GM21515 (cell line): ENCODE results near the gene URI1.

ENCODE experiments used
- ATAC-seq: cut with Tn5 transposase; IDR thresholded peaks from one replicate; pipeline ENCODE4 v1.9.1; 2021; ENCODE audit not compliant: unreplicated experiment

The URI1 gene

DNA sequence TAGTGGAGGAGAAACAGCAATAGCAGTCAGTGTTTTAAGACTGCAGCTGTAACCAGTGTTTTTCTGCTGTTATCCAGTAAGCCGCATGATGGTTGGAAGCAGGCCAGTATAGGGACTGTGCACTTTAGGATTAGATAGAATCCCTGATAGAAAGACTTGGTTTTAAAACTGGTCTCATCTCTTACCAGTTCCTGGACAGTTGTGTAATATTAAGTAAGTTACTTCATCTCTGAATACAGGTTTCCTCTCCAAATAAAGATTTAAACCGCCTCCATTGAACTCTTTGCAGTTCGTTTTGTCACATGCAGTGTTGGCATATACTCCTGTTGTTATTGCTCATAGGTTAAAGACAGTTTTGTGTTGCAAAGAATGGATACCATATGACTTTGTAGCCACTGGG, 25.6 kb downstream of the URI1 start:
- no peak for ATAC-seq

DNA sequence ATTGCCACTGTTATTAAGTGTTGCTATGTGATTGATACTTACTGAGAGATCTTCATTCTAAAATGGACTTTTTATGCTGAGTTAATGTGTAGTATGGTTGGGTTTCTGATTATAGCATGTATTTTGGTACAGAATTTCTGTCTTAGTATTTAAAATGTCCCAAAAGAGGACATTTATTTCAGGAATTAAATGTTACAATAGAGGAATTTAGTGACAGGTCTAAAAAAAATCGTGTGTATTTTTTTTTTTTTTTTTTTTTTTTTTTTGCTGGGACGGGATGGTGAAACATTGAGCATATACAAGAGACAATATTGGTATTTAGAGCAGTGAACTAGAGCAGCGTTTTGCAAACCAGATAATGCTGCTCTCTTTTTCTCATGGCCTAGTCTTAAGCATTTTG, 27.9 kb downstream of the URI1 start:
- no peak for ATAC-seq

DNA sequence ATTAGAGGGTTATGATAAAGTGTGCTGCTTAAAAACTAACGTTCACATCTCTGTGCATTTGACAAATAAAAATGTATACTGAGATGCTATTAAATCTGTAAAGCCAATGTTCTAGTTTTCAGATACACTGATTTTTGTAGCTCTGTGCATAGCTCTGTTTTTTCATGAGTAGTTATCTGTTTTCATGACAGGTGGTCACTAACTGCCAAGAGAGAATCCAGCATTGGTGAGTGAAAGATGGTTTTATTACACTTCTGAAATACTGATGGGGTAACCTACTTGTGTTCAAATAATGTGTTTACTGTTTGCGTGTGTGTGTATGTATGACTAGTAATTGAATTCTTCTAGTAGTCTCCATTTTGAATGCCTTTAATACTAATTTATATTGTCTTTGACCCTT, 29.0 kb downstream of the URI1 start:
- ATAC-seq: no peak

DNA sequence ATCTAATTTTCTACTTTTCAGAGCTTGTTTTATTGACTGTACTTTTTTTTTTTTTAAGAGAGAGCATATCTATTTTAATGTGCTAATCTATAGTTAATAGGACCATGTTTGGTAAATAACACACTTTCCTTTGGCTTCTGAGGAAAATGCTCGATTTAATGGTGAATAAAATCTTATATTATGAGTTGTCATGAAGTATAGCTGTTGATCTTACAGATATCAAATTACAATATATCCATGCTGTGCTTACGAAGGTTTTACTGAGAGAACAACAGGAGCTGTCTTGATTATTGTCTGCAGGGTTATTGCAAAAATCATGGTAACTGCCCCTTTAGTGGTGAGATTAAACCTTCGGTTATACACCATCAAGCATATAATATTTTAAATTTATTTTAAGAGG, 29.6 kb downstream of the URI1 start:
- ATAC-seq: no peak

DNA sequence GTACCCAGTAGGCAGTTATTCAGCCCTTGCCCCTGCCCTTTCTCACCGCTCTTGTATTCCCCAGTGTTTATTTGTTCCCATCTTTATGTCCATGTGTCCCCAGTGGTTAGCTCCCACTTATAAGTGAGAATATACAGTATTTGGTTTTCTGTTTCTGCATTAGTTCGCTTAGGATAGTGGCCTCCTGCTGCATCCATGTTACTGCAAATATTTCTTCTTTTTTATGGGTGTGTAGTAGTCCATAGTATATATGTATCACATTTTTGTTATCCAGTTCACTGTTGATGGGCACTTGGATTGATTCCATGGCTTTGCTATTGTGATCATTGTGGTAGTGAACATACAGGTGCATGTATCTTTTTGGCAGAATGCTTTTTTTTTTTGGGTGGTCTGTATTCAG, 32.7 kb downstream of the URI1 start:
- no peak for ATAC-seq

DNA sequence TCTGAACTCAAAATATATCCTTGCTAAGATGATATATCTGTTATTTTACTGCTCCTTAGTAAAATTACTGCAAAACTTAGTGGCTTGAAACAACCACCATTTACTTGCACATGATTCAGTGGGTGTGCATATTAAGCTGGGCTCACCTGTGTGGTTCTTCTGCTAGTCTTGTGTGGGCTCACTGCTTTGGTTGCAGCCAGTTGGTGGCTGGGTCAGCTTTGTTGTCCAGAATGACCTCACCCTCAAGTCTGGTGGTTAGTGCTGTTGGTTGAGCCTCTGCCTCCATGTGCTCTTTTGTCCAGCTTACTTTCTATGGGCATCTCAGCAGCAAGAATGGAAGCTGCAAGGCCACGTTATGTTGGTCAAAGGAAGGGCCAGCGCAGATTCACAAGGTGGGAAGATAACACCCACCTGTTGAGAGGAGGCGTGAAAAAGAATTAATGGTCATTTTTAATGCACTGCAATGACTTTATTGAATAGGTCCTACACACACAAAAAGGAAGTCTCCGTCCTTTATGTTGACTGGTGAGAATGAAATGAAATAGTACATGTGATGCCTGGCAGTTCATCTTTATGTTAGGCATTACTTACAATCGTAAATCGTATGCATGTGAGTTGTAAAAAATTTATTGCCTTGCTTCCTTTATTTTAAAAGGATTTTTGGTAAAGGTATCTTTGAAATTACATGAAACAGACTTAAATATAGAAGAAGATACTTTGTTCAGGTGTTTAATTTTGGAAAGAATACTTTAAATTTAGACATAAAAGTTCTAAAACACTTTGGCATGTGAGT, 34.3 kb downstream of the URI1 start:
- no peak for ATAC-seq

DNA sequence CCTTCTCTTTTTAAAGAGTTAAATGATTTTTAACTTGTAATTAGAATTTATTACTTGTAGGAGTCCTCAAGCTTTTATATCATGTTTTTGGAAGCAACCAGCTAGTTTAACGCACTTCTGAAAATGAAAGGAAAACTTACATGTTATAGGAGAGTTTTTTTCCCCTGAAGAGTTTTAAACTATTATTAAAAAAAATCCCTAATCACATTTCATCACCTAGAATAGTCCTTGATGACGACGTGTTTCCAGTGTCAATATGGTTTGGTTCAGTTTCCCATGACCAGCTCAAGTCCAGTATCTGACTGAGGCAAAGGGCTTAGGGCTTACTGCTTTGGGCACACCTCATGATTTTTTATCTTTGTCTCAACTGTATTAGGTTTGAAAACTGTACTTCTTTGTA, 36.0 kb downstream of the URI1 start:
- no peak for ATAC-seq

DNA sequence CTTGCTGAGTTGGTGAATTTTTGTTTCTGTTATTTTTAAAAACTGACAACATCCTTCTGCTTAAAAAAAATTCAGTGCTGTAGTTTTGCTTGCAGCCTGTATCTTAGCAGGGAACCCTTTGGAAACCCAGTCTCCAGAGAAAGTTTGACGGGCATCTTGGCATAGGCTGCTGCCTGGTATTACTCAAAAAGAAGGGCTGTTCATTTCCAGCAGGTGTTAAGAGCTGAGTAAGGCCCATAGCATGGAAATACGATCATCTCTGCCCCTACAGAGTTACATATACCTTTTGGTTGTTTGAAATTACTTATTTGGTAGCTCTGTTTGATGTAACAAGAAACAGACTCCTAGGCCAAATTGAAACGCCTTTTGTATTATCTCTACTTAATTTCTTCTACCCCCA, 41.5 kb downstream of the URI1 start:
- no peak for ATAC-seq

DNA sequence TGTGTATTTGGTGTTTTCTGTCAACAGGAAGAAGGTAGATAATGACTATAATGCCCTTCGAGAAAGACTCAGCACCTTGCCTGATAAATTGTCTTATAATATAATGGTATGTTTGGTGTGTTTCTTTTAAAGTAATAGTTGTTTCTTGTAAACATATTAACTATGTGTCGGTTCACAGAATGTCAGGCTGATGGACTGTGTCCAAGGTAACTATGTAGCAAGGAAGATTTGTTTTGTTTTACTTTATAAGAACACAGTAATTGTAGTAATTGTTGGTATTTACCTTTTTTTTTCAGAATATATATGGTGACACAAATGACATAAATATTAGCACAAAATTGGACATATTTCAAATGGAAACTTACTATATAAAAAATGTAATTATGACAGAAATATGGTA, 43.2 kb downstream of the URI1 start:
- no peak for ATAC-seq

DNA sequence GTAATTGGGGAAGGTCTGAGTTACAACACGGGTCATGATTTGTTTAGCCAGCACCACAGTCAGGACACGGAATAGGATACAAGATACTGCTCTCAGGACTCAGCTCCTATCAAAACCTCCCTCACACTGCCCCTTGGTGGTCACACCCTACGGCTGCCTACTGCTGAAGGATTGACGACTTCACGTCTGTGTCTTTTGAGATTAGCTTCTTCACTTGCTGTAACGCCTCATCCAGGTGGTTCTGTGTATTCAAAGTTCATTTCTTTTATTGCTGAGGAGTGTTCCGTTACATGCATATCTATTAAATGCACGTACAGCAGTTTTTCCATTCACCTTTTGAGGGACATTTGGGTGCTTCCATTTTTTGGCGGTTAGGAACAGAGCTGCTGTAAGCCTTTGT, 46.3 kb downstream of the URI1 start:
- ATAC-seq: no peak

DNA sequence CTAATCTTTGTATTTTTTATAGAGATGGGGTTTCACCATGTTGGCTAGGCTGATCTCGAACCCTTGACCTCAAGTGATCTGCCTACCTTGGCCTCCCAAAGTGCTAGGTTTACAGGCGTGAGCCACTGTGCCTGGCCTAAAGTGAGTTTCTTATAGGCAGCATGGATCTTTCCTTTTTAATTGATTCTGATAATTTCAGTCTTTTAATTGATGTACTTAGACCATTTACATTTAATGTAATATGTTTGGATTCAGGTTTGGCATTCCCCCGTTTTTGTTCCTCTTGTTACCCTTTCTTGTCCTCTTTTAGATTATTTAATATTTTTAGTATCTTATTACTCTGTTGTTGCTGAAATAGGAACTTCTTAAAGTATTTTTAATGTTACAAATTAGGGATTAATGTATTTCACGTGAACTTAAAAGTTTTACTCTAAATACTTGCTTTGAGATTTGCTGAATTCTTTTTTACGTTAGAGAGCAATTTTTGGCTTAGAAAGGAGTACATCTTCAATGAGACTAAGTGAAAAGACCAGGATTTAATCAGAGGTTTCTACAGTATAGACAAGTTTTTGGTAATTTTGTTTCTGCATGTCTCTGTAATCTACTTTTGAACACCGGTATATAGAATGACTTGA, 50.3 kb downstream of the URI1 start:
- no peak for ATAC-seq

DNA sequence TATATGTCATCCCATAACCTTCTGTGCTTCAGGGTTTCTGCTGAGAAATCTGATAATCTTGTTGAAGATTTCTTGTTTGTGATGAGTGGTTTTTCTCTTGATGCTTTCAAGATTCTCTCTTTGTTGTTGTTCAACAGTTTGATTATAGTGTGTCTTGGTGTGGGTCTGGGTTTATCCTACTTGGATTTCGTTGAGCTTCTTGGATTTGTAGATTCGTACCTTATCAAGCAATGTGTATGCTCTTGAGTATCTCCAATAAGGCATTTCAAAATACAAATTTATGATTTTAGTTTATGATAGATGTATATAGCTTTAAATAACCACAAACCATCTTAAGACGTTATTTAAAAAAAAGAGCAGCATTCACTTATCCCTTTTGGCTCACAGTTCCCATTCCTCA, 57.5 kb downstream of the URI1 start:
- ATAC-seq: no peak

DNA sequence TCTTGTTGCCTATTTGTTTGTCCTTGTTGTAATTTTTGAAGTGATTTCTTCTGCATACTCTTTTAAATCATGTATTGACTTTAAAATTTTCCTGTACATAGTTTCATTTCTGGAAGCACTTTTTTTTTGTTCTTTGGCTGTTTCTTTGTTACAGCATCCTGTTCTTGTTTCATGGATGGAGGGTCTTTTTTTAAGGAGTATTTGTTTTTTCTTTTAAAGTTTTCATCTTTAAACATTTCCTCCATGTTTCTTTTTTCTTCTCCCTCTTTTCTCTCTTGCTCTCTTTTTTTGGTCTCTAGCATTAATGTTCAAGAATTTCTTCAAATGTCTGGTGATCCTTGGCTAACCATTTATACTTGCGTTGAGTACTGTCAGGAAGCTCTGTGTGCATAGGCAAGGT, 58.8 kb downstream of the URI1 start:
- ATAC-seq: no peak

DNA sequence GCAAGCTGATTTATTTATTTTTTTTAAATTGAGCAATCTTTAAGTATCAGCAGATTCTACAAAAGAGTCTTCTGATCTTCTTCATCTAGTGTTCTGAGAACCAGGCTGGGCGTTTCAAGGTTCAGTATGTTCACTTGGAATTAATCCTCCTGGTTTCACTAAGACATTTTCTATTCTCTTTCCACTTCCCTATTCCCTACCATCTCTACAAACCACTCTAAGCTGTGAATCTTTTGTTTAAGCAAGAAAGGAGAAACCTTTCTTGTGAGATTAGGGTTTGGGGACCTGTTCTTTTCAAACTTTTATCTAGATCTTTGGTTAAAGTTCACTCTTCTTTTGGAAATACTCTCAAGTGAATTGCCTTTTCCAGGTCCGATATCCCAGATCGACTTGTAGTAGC, 59.3 kb downstream of the URI1 start:
- ATAC-seq: no peak

DNA sequence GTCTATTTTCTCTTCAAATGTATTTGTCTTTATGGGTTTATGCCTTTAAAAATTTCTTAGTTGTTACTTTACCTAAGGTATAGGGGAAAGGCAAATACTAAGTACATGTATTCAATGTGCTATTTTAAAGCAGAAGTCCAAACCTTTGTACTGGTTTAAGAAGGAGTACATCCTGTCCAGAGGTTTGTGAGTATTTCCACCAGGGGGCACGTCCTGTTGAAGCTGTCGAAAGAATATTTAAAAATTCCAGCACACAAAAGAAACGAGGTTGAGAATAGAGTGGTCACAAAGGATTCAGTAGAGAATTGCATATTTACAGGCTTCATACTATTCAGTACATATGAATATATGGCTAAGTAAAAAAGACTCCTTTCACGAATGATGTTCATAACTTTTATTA, 59.8 kb downstream of the URI1 start:
- no peak for ATAC-seq

DNA sequence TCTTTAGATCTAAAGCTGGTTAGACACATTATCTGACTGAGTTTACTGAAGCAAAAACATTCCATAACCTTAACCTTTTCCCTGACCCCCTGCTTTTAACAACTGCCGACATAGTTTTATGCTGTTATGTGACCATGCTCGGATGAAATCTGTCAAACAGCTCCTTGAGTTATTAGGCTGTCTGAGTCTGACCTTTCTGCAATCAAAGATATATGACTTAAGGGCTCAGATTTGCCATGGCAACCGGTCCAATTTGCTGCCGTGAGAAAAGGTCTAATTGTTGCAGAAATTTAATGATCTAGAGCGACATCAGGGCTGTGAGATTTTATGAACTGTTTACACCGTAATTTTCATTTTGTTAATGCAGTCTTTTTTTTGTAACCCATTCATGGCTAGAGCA, 61.8 kb downstream of the URI1 start:
- no peak for ATAC-seq

DNA sequence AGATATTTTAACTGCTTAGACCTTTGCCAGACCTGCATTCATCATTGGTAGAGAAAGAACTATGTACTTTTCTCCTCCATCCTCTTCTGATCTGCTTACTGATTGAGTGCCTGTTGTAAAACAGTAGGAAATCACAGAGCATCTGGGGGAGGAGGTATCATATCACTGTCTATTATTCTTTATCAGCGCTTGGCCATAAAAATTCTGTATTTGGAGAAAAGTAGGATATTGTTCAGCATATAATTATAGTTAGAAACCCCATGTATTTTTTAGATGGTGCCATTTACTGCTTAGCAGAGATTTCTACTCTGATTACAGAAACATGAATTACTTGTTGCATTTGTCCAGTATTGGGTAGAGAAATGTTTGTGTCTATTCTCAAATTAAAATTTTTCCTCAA, 62.4 kb downstream of the URI1 start:
- no peak for ATAC-seq

DNA sequence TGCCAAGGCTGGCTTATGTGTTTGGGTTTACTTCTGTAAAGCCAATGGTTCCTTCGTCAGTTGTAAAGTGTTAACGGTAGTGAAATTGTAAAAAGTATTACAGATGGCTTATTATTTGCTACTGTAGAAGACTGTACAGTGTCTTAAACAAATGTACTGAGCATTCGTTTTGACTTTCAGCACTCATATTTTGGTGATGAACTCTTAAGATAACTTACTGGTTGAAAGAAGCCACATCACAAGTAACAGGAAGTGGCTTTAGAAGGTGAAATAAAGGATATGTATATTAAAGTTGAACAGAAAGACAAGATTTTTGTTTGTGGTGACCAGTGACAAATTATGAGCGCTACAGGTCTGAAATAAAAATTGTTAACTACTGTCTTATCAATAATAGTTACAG, 64.2 kb downstream of the URI1 start:
- no peak for ATAC-seq

DNA sequence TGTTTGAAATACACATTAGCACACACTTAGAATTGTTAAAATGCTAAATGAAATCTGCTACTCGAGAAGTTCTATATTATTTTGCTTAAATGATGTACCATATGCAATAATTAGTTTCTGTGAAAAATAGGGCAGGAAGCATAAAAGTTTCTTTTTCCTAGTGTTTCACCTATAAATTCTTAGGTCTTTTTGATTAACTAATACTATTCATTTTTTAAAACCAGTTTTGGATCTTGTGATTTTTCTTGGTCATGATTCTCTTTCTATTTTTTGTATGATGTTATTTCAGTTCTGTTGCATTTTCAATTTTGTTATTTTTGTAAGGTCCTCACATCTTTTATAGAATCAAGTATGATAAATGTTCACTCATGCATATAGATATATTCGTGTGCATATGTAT, 66.1 kb downstream of the URI1 start:
- ATAC-seq: no peak

DNA sequence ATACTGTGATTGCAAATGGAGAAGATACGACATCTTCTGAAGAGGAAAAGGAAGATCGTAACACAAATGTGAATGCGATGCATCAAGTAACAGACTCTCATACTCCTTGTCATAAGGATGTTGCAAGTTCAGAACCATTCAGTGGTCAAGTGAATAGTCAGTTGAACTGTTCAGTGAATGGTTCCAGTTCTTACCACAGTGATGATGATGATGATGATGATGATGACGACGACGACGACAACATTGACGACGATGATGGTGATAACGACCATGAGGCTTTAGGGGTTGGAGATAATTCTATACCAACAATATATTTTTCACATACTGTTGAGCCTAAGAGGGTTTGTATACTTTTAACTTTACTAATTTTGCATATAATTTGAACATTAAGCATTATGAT, 67.0 kb downstream of the URI1 start:
- no peak for ATAC-seq

DNA sequence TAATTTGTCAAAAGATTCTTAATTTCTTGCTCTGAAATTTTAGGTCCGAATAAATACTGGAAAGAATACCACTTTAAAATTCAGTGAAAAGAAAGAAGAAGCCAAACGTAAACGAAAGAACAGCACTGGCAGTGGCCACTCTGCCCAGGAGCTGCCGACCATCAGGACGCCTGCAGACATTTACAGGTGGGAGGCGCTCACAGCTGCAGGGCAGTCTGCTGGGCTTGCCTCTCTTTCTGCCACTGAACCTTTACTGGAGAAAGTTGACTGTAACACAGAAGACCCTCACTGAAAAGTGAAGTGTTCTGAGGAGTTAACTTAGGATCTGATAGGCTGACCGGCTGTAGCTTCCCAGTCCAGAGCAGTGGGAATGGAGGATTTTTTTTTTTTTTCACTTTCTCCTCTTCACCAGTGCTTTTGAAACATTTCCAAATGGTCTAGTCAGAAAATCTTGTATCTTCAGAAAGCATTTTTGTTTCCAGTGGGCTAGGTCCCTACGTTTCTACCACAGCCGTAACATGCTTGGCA, 69.1 kb downstream of the URI1 start:
- ATAC-seq: no peak

DNA sequence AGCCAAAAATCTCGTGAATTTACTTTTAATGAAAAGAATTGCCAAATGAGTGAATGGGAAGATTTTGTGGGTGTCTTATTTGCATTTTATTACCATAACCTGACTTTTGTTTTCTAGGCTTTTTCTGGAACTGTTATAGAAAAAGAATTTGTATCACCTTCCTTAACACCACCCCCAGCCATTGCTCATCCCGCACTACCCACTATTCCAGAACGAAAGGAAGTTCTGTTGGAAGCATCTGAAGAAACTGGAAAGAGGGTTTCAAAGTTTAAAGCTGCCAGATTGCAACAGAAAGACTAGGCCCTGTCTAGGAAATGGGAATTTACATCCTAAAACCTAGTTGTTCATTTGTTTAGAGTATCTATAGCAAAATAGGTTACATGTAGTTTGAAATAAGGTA, 72.7 kb downstream of the URI1 start:
- ATAC-seq: no peak

DNA sequence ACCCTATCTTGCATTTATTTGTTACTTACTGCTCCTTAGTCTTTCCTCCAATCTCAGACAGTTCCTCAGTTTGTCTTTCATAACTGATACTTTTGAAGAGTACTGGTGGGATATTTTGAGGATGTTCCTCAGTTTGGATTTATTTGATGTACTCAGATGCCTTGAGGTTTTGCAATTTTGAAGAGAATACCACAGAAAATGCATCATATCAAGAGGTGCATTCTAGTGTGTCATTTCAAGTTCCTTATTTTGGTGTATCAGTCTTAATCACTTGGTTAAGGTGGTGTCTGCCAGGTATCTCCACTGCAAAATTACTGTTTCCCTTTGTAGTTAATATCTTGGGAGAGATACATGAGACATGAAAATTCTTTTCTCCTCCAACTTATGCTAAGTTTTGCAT, 75.1 kb downstream of the URI1 start:
- no peak for ATAC-seq
